ENCODE data around the gene NPPC.

NPPC gene

DNA sequence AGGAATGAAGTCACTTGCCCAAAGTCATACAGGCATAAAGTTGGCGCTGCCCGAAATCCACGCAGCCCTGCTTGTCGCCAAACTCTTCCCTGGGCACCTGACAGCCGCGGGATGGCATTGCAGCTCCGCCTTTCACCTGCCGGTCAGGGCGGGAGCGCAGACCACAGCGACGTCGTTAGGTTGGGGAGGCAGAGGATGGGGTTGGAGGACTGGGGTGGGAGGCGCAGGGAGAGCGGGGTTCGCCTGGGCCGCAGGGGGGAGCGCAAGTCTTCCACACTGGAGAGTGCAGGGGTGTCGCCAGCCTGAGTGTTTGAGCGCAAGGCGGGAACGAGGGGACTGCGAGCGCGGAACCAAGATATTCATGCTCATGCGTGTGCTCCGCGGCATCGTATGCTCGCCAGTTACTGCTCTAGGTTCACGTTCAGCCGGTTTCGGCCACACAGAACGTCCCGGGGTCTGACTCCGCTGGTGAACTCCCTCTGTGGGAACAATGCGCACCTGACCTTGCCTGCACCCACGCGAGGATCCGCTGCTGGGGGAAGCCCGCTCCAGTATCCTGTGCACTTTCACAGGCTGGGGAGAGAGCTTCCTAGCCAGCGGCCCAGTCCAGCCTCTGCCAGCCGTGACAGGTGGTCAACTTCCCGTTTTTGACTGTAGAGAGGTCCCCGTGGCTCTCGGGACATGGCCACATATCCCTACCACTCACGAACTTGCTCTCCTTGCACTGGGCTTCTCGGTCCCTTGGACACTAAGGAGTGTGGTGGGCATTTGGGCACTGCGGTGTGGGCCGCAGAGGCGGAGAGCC is 767 bp upstream of the NPPC start:
- Histone ChIP-seq H3K4me3 (ENCODE audit: low read depth, low read length) (peak overlapping the region; percentile 20), H3K27ac (no peak overlapping the region), H3K27me3 (replicated peaks) (peaks cover 73% of the 10 kb centered on the region), H3K36me3 (replicated peaks) (no peaks in the 10 kb centered on the region)
- no peak for DNase-seq
- in situ Hi-C loops (cut with HindIII; ENCODE audit: low pct_ligation_motif_present, low sequenced_read_pairs), result no loop called here
- TF ChIP-seq, protein P1, sequence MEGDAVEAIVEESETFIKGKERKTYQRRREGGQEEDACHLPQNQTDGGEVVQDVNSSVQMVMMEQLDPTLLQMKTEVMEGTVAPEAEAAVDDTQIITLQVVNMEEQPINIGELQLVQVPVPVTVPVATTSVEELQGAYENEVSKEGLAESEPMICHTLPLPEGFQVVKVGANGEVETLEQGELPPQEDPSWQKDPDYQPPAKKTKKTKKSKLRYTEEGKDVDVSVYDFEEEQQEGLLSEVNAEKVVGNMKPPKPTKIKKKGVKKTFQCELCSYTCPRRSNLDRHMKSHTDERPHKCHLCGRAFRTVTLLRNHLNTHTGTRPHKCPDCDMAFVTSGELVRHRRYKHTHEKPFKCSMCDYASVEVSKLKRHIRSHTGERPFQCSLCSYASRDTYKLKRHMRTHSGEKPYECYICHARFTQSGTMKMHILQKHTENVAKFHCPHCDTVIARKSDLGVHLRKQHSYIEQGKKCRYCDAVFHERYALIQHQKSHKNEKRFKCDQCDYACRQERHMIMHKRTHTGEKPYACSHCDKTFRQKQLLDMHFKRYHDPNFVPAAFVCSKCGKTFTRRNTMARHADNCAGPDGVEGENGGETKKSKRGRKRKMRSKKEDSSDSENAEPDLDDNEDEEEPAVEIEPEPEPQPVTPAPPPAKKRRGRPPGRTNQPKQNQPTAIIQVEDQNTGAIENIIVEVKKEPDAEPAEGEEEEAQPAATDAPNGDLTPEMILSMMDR (IDR thresholded peaks at IDR 0.05; ENCODE audit: low read depth, low read length, missing control alignments), result no peak

DNA sequence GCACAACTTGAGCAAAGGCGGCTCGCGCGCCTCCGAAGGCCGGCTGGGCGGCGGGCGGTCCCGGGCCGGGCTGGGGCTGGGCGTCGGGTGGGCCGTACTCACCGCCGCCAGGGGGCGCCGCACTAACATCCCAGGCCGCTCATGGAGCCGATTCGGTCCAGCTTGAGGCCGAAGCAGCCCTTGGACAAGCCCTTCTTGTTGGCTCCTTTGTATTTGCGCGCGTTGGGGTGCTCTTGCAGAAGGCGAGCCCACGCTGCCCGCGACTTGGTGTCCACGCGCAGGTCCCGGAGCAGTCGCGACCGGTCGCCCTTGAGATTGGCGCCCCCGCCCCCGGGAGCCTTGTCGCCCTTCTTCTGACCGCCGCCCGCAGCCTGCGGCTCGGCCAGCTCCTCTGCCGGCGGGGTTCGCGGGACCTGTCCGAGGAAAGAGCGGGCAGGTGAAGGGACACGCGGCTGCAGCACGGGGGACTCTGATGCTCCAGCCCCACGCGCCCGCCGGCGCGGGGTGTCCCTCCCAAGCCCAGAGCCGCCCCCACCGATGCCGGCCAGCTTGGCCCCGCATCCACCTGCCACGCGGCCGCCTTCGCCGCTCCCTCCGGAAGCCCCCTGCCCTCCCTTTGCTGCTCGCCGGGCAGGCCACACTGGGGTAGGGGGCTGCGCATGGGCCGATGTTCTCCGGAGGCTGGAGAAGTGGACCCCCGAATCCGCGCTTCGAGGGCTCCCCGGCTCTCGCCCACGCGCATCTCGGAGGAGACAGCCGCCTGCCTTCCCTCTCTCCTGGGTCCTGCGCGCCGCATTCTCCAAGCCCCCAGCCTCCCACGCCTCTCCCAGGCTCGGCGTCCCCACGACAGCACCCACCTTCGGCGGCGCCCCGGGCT is 655 bp downstream of the NPPC start:
- H3K4me3 ChIP-seq (ENCODE audit: low read depth, low read length), result peak overlapping the region; percentile 43
- TF ChIP-seq, protein P1 (IDR thresholded peaks at IDR 0.05; ENCODE audit: low read depth, low read length, missing control alignments), result peak; percentile 72
- H3K36me3 ChIP-seq (replicated peaks), result no peaks in the 10 kb centered on the region
- H3K27ac ChIP-seq, result no peak overlapping the region
- DNase-seq, result peak; percentile 74
- in situ Hi-C loops (cut with HindIII; ENCODE audit: low pct_ligation_motif_present, low sequenced_read_pairs), result no loop called here
- H3K27me3 ChIP-seq (replicated peaks), result peaks cover 66% of the 10 kb centered on the region

DNA sequence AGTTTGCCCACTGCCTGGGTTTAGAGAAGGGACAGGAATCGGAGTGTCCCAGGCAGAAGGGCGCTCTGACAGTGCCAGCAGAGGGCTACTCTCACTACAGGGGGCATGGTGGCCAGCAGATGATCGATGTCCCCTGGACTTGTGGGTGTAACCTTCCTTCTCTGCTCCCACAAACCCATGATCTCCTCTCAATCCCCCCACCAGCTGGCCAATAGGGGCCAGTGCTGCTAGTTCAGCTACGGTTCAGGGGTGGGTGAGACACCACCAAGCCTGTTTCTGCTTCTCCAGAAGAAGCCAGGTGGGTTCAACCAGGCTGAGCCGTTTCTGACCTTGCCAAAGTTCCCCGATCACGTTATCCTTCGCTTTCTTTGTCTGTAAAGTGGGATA is 1.3 kb downstream of the NPPC start:
- Histone ChIP-seq H3K36me3 (replicated peaks) (no peaks in the 10 kb centered on the region), H3K27ac (no peak overlapping the region), H3K4me3 (ENCODE audit: low read depth, low read length) (no peak overlapping the region), H3K27me3 (replicated peaks) (peaks cover 63% of the 10 kb centered on the region)
- in situ Hi-C loops (cut with HindIII; ENCODE audit: low pct_ligation_motif_present, low sequenced_read_pairs), result no loop called here
- TF ChIP-seq, protein P1 (IDR thresholded peaks at IDR 0.05; ENCODE audit: low read depth, low read length, missing control alignments), result no peak
- DNase-seq, result no peak

DNA sequence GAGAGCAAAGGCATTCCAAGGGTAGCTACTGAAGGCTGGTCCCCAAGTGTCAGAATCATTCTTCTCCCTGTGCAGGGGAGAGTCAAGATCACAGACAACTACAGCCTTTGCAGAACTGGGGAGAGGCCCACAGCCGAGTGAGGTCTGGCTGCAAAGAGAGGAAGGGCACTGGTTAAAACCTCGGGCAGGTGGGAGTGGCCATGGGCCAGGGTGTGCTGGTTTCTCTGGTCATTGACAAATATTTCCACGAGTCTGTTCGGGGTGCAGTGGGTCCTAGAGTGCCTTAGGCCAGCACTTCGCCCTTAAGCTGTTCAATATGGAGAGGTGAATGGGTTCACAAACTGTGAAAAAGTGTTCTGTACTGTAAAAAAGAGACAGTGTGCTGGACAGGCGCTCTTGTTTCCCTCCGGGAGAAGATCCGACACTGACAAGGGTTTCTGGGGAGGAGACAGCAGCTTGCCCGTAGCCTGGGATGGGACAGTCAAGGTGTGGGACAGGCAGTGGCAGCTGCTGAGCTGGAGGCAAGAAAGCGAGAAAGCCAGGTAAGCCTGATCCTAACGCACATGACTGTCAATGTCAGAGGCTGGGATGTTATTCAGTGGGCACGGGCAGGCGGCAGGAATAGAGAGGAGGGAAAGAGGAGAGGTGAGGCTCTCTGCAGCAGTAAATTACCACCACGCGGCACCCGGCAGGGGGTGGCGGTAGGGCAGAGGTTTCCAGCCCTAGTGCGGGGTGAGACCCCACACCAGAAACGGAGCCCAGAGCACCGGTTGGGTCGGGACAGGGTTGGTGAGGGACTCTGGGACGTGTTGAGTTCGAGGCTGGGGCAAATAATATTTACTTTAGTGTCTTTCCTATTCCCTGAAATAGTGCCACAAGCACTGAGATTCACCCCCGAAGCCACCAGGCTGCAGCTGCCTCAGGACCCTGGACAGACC is 2.0 kb downstream of the NPPC start:
- no peak overlapping the region for H3K27ac ChIP-seq
- in situ Hi-C loops (cut with HindIII; ENCODE audit: low pct_ligation_motif_present, low sequenced_read_pairs), result no loop called here
- H3K4me3 ChIP-seq (ENCODE audit: low read depth, low read length), result no peak overlapping the region
- DNase-seq, result no peak
- H3K27me3 ChIP-seq (replicated peaks), result peaks cover 63% of the 10 kb centered on the region
- TF ChIP-seq, protein P1 (IDR thresholded peaks at IDR 0.05; ENCODE audit: low read depth, low read length, missing control alignments), result no peak
- no peaks in the 10 kb centered on the region for H3K36me3 ChIP-seq (replicated peaks)

DNA sequence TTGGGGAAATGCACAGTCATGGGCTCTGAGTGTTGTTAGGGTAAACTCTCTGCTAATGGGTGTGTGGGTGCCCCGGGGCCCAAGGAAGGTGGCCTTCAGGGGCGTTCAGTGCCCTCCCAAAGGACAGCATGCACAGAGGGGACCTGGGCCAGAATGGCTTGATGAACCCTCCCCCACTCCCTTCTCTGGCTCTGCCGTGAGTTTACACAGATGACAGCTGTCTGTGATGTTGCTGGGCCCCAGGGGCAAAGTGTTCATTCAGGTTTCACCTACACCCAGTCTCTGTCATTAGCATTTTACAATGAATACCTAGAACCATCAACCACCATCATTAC is 3.2 kb downstream of the NPPC start:
- TF ChIP-seq, protein P1 (IDR thresholded peaks at IDR 0.05; ENCODE audit: low read depth, low read length, missing control alignments), result no peak
- in situ Hi-C loops (cut with HindIII; ENCODE audit: low pct_ligation_motif_present, low sequenced_read_pairs), result no loop called here
- Histone ChIP-seq H3K27me3 (replicated peaks) (peaks cover 55% of the 10 kb centered on the region), H3K4me3 (ENCODE audit: low read depth, low read length) (no peak overlapping the region), H3K36me3 (replicated peaks) (no peaks in the 10 kb centered on the region), H3K27ac (no peak overlapping the region)
- DNase-seq, result no peak
